GM19452 (cell line): ENCODE results near the gene ABO.
"Not testable (repeated sequence)": the region's sequence is repeated elsewhere in the genome, so short reads cannot be mapped to it uniquely, and the experiment has no call there.

ENCODE experiments used
- ATAC-seq: cut with Tn5 transposase; IDR thresholded peaks from one replicate; pipeline ENCODE4 v1.9.1; 2021; ENCODE audit not compliant: unreplicated experiment

The ABO gene

DNA sequence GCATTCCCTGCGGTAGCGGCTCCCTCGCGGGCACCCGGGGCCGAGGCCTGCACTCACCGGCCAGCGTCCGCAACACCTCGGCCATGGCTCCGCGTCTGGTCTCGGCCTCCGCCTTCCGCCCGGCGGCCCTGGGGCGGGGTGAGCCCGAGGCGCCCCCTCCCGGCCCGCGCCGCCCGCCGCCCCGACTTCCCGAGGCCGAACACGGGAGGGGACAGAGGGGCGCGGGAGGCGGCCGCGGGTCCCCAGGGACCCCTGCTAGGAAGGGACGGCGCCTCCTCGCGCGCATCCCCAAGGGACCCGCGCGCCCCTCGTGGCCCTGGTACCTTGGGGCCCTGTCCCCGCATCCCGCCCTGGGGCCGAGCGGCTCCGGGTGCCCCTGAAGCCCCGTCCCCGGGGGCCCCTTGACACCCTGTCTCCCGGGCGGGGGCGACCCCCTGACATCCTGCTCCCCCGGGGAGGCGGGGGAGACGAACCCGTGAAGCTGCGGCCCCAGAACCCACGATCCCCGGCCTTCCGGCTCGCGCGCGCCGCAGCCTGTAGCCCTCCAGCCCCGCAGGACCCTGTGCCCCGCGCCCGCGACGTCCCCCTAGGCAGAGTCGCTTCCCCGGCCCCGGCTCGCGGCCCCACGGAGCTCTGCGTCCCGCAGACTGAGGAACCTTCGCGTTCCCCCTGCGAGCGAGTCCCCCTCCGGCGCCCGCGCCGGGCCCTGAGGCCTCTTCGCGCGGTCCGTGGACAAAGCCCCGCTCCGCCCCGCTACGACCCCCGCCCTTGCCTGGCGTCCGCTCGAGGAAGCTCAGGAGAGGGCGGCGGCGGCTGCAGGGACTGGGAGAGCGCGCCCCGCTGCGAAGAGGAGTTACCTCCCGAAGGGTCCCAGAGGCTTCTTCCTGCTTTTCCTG is at the start of gene ABO:
ABO (minus strand) TSS at position 97 of the 896 bp plus-strand sequence.
- no peak for ATAC-seq

DNA sequence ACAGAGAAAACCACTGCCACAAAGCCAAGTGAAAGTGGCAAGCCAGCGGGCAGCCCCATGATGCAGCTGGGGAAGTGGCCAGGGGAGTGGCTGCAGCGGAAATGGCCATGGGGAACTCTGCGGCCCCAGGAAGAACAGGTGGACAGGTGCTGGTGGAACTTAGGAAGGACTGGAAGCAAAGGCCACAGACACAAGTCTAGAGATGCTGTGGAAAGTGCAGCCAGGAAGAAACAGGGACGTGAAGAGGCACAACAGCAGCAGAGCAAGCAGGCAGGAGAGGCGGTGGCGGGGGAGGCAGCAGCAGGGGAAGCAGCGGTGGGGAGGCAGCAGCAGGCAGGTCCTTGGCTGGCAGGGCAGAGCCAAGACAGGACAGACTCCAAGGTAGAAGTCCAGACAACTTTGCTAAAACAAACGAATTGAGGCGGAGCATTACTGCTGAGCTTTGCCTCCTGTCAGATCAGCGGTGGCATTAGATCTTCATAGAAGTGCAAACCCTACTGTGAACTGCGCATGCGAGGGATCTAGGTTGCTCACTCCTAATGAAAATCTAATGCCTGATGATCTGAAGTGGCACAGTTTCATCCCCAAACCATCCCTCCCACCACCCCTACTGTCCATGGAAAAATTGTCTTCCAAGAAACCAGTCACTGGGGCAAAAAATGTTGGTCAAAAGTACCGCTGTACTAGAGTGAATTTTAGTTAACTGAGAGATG is 49.1 kb upstream of the ABO start:
- ATAC-seq, result no peak

DNA sequence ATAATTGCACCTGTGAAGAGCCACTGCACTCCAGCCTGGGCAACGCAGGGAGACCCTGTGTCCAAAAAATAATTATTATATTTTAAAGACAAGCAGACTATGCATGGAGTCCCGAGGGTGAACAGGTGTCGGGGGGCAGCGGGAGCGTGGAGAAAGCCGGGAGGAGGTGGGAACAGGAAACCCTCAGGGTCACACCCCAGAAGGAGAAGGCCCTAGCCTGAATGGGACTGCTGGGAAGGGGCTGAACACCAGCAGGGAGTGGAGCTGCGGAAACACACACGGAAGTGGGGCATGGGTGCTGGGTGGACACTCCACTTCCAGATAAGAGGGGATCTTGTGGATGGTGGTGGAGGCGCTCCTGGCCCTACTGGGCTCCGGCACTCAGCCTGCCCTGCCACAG is 48.2 kb upstream of the ABO start:
- no peak for ATAC-seq

DNA sequence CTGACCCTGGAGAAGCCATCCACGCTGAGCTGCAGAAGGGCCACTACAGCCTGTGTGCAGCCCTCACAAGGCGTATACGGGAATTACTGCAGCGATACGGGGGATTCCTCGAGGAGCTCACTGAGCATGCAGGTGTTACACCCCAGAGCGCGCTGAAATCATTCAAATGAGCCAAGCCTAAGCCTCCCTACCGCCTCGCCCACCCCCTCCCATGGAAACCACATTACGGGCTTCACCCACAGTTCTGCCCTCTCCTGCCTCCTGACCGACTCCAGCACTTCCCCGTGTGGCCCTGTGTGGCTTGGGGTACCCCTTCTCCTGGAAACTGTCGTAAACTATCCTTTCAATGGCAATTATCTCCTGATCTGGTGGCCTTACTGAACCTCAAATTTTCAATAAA is 47.7 kb upstream of the ABO start:
- ATAC-seq, result no peak

DNA sequence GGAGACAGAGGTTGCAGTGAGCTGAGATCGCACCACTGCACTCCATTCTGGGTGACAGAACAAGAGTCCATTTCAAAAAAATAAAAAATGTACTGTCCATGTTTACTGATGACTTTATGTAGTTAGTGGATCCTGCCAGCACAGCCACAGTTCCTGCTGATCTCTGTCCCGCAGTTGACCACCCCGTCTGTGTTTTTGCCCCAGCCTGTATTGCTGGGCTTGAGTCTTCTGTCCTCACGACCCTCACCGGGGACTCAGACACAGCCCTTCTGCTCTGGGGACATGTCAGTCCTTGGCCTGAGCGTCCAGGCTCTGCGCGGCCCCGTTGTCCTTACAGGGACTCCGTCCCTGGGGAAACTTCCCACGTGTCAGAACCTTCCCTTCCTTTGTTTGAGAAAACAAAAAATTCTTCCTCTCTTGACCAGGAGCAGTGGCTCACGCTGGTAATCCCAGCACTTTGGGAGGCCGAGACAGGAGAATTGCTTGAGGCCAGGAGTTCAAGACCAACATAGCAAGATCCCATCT is 46.5 kb upstream of the ABO start:
- no peak for ATAC-seq

DNA sequence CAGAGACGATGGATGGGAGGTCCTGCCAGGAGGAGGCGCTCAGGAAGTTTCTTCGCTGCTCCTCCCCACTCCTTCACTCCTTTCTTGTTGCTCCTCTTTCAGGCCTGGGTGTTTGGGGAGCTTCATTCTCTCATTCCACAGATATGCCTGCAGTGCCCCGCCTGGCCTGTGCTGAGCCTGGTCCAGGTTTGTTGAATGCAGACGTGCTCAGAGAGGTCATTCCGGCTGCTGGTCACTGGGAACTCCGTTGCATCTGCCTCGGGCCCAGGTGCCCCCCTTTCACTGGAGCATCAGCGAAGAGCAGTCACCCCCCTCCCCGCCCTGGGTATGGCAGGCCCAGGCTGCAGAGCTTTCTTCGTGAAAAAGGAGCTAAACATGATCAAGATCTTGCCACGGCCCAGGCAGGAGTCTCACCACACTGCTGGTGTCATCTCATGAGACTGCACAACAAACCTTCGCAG is 45.5 kb upstream of the ABO start:
- no peak for ATAC-seq

DNA sequence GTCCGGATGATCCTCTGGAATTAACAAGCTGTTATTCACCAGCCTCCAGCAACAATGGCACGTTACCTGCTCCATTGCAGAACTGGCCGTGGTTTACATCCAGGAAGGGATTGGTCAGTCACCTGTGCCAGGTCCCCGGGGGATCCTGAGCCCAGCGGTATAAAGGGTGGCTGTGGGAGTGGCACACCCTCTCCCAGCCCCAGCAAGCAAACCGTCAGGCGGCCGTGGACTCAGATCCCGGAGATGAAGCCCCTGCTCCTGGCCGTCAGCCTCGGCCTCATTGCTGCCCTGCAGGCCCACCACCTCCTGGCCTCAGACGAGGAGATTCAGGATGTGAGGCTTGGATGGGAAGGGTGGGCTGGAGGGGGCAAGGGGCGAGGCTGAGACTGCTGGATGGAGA is 42.5 kb upstream of the ABO start:
- ATAC-seq, result not testable (repeated sequence)

DNA sequence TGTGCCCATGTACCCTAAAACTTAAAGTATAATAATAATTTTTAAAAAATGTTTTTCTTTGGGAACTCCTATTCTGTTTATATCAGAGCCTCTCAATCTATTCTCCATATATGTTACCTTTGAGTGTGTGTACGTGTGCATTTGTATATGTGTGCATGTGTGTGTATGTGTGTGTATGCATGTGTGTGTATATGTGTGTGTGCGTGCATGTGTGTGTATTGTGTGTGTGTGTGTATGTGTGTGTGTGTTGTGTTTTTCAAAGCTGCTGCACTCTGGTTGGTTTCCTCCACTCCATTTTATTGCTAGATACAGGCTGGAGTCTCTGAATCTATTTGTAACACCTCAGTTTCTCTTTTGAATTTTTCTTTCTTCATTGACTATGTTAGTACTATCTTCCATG is 41.0 kb upstream of the ABO start:
- no peak for ATAC-seq

DNA sequence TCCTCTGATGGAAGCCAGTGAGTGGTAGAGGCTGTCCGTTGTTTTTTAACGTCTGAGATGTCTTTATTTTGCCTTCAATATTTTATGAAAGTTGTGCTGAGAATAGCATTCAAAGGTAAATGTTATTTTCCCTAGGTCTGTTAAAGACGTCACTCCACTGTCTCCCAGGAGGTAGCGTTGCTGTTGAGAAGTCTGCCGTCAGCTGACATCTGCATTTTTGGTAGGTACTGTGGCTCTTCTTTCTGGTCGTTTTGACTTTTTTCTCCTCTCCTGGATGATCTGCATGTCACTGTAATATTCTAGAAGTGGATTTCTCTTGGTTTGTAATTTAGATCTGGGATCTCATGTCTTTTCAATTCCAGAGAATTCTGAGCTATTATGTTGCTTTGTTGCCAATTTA is 34.6 kb upstream of the ABO start:
- ATAC-seq, result no peak

DNA sequence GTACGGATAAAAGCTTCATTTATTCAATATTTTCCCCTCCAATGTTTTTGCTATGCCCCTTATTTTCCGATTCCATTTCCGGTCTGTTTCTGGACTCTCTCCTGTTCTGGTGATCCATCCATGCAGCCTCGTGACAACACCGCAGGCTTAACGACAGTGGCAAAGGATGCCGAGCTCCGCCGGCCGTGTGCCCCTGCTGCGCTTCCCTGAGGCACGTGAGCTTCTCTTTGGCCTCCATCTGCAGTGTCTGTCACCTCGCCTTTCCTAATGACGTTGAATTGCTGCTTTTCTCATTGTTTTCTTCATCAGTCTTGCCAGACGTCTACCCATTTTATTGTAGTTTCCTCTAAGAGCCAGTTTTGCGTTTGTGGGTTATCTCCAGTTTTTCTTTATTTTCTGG is 32.3 kb upstream of the ABO start:
- ATAC-seq, result no peak

DNA sequence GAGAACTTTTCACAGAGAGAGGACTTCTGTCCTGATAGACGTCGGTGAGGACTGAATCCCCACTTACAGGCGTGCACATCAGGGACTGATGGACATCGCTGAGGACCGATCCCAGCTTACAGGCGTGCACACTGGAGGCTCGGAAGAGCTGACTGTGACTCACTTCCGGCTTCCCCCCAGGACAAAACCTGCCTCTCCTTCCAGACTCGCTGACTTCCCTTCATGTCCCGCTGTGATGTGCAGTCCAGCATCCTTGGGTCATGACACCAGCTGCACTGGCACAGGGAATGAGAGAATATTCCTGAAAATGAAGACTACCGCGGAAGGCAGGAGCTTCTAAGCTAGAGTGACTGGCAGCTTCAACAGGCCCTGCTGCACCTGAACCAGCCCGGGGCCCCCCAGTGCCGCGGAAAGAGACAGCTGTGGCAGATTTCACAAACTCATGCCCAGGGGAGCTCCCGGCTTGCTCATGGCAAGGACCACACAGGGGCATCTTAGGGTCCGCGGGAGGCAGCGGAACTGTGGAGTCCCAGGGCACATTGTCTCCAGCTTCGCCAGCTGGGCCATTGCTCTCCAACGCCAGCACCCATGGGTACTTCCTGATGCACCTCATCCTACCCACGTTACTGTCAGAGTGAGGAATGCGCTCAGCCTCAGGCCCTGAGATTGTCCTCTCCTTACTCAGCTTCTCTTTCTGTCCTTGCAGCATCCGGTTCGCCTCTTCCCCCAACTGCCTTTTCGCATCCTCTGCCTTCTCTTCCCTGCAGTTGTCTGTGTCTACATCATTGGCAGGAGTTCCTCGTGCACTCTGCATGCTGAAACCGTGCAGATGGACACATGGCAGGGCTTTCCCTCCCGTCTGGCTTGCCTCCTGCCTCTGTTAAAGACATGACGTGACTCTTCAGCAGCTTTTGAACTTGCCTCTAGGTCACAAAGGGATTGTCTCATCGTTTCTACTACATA is 31.5 kb upstream of the ABO start:
- no peak for ATAC-seq

DNA sequence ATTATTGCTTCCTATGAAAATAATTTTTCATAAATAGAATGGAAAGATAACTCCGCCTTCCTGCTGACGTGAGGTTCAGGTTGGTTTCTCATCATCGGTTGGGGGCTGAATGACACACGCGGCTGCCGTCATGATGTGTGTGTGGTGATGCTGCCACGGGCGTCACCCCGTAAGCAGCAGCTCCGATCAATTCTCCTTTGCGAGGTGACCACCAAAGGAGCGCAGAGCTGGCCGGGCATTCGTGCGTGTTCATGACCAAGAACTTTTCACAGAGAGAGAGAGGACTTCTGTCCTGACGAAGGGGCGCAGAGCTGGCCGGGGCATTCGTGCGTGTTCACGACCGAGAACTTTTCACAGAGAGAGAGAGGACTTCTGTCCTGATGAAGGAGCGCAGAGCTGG is 30.7 kb upstream of the ABO start:
- no peak for ATAC-seq

DNA sequence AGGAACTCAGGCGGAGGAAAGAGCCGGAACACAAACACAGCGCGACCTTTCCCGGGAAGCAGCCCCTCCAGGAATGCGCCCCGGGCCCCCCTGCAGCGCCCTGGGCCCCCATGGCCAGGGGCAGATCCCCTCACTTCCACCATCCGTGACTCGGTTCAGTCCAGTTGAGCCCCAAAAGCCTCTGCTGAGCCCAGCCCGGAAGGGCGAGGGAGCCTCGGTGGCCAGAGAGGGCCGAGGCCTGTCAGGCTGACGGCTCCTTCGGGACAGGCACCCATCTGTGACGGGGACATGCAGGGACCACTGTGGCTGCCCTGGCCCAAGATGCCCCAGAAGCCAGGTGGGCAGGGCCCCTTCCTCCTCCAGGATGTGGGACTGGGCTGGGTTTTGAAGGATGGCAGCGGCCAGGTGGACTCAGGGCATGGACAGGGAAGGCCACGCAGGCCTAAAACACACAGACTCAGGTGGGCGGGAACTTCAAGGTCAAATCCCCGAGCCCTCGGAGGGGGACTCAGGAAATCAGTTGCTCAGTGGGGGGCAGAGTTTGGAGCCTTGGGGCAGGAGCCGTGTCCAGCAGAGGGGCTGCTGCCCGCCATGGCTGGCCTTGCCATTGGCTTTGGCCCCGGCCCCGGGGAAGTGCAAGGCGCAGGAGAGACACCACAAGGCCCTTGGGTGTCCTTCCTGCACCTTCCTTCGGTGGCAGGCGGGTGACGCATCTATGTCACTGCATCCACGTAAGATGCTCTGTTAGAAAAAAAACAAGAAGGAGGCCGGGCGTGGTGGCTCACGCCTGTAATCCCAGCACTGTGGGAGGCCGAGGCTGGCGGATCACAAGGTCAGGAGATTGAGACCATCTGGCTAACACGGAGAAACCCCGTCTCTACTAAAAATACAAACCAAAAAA is 29.7 kb upstream of the ABO start:
- no peak for ATAC-seq

DNA sequence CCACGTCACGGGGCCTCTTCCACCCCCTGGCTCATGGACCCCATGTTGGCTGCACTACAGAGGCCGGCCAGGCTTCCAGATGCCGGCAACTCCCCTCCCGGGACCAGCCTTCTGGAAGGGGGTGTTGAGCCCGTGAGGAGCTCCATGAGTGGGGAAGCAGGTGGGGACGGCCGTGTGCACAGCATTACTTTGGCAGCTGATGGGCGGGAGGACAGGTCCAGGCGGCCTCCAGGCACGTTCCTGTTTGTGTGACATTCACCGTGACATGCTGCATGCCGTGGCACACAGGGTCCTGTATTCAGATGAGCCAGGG is 29.1 kb upstream of the ABO start:
- ATAC-seq, result no peak

DNA sequence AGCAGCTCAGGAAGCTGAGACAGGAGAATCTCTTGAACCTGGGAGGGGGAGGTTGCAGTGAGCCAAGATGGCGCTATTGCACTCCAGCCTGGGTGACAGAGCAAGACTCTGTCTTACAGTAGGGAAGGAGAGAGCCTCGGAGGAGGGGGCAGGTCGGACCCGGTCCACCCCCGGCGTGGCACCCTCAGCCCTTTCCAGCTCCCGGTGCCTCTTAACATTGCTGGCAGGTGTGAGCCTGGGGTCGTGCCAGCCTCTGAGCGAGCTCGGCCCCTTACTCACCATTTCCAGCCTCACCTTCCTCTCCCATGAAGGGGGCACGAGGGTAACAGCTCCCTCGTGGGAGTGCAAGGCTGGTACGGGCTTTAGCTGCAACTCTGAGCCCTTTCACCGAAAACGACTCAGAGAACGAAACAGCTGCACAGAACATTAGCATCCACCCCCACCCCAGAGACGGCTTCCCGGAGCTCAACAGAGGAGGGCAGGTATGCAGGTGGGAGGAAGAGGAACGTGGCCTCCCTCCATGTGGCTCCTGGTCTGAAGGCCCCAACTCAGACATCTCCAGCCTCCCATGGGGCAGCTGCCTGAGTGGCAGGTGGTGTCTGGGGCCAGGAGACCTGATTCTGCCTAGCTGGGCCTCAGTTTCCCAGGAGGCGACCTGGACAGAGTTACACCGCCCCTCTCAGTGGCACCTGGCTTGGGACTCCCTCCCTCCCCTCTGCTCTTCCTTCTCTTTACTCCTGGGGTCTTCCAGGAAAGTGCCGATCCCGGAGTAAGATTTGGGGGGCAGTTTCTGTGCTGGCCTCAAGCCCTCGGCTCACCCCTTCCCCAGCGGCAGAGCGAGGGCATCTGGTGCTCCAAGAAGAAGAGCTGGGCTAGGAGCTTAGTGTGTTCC is 28.5 kb upstream of the ABO start:
- no peak for ATAC-seq

DNA sequence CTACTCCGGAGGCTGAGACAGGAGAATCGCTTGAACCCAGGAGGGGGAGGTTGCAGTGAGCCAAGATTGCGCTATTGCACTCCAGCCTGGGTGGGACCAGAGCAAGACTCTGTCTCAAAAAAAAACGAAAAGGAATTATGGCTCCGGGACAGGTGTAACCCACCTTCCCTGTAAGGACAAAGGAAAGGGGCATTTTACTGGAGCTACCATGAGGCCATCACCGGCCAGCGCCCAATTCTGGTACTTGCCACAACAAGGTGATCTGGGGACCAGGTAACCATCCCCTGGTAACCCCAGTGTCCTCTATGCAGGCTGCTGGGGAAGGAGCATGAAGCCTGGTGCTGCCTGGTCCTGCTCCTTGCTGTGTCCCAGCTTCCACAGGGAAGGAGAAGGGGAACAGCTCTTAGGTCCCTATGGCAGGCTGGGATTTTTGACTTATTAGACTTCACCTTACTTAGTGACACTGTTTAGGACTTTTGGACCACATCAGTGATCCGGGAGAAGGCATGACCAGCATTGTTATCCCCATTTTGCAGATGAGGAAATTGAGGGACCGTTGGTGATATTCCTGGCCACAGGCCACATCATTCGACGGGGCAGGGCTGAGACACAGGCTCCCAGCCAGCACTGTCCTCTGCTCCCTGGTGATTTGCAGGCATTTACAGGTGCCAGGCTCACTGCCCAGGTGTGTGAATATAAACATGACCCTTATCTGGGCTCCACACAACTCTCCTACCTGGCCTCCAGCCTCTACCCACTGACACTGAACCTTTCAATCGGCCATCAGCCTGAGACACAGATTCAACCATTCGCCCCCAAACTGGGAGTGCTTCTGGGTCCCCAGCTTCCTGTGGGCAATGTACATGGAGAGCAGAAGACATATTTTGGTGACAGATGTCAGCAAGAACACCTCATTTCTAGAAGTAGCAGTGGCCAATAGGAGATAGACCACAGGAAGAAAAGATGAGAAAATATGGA is 26.5 kb upstream of the ABO start:
- ATAC-seq, result no peak

DNA sequence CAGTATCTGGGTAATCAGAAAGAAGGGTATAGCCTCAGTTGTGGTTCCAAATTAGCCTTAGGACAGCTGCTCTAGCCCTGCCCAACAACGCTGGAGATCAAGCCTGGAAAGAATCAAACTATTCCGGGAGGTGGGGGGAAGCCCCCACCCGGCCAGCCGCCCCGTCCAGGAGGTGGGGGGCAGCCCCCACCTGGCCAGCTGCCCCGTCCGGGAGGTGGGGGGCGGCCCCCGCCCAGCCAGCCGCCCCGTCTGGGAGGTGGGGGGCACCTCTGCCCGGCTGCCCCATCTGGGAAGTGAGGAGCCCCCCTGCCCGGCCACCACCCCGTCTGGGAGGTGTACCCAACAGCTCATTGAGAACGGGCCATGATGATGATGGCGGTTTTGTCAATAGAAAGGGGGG is 25.0 kb upstream of the ABO start:
- ATAC-seq, result not testable (repeated sequence)

DNA sequence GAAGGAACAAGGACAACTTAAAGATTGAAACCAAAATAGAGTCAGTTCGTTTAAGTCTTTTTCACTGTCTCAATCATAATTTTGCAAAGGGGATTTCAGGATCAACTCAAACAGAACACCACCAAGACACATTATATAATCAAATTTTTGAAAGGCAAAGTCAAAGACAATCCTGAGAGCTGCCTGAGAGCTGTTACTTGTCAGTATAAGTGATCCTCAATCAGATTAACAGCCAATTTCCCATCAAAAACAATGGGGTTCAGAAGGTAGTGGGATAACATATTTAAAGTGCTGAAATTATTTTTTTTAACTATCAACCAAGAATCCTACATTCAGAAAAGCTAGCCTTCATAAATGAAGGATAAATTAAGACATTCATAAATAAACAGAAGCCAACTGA is 19.3 kb upstream of the ABO start:
- no peak for ATAC-seq
